A549 (cell line): ENCODE measurements around the gene GAPDHS. TPM values are rescaled to one million over a fixed set of nuclear protein-coding genes. Genes with fewer than 3 reads are reported as not detected.

Experiments used
- polyA plus RNA-seq, 4 experiments: library from polyadenylated mRNA; depleted of rRNA in 3 of 4; stranded (reverse); fragments of >200 nt; fragmentation: RNase III in 1 of 4; extraction: RNeasy Plus Mini Kit Qiagen cat#74134 plus additional on column Dnase treatment in 1 of 4; gene quantifications; 2 replicates in 3 of 4; 3 replicates in 1 of 4; pipeline ENCODE4 v1.2.3, GENCODE V29; 2011 to 2017

Gene GAPDHS
- polyA plus RNA-seq, 2 of the 4 experiments (the other 2 are of a cell fraction), result not detected

Other genes with a start within 250 kb of the GAPDHS start
- not detected in 2 replicates for gene MAG, start 241.3 kb upstream of the GAPDHS start, polyA plus RNA-seq (2011; rRNA removed)
- gene MAG, start 241.3 kb upstream of the GAPDHS start, polyA plus RNA-seq (2017; fragmentation: RNase III; extraction: RNeasy Plus Mini Kit Qiagen cat#74134 plus additional on column Dnase treatment), result not detected in 3 replicates
- gene CD22, start 204.3 kb upstream of the GAPDHS start, polyA plus RNA-seq (2011; rRNA removed), result 0.14 and 0.29 TPM in 2 replicates
- 0.05 TPM in 1 of 3 replicates, not detected in the others for gene CD22, start 204.3 kb upstream of the GAPDHS start, polyA plus RNA-seq (2017; fragmentation: RNase III; extraction: RNeasy Plus Mini Kit Qiagen cat#74134 plus additional on column Dnase treatment)
- gene FFAR1, start 185.6 kb upstream of the GAPDHS start, polyA plus RNA-seq (2011; rRNA removed), result not detected in 2 replicates
- not detected in 3 replicates for gene FFAR1, start 185.6 kb upstream of the GAPDHS start, polyA plus RNA-seq (2017; fragmentation: RNase III; extraction: RNeasy Plus Mini Kit Qiagen cat#74134 plus additional on column Dnase treatment)
- not detected in 2 replicates for gene FFAR3, start 175.0 kb upstream of the GAPDHS start, polyA plus RNA-seq (2011; rRNA removed)
- gene FFAR3, start 175.0 kb upstream of the GAPDHS start, polyA plus RNA-seq (2017; fragmentation: RNase III; extraction: RNeasy Plus Mini Kit Qiagen cat#74134 plus additional on column Dnase treatment), result not detected in 3 replicates
- gene GPR42, start 162.4 kb upstream of the GAPDHS start, polyA plus RNA-seq (2011; rRNA removed), result not detected in 2 replicates
- not detected in 3 replicates for gene GPR42, start 162.4 kb upstream of the GAPDHS start, polyA plus RNA-seq (2017; fragmentation: RNase III; extraction: RNeasy Plus Mini Kit Qiagen cat#74134 plus additional on column Dnase treatment)
- gene FFAR2, start 85.2 kb upstream of the GAPDHS start, polyA plus RNA-seq (2011; rRNA removed), result 0.24 and 0.30 TPM in 2 replicates
- gene FFAR2, start 85.2 kb upstream of the GAPDHS start, polyA plus RNA-seq (2017; fragmentation: RNase III; extraction: RNeasy Plus Mini Kit Qiagen cat#74134 plus additional on column Dnase treatment), result not detected in 3 replicates
- gene KRTDAP, start 43.0 kb upstream of the GAPDHS start, polyA plus RNA-seq (2011; rRNA removed), result not detected in 2 replicates
- gene KRTDAP, start 43.0 kb upstream of the GAPDHS start, polyA plus RNA-seq (2017; fragmentation: RNase III; extraction: RNeasy Plus Mini Kit Qiagen cat#74134 plus additional on column Dnase treatment), result not detected in 3 replicates
- 18.0 and 21.5 TPM in 2 replicates for gene DMKN, start 19.8 kb upstream of the GAPDHS start, polyA plus RNA-seq (2011; rRNA removed)
- gene DMKN, start 19.8 kb upstream of the GAPDHS start, polyA plus RNA-seq (2017; fragmentation: RNase III; extraction: RNeasy Plus Mini Kit Qiagen cat#74134 plus additional on column Dnase treatment), result 37.0 to 41.6 TPM (median 40.6 TPM) in 3 replicates
- gene SBSN, start 5.1 kb upstream of the GAPDHS start, polyA plus RNA-seq (2011; rRNA removed), result 0.28 TPM in 2 replicates
- gene SBSN, start 5.1 kb upstream of the GAPDHS start, polyA plus RNA-seq (2017; fragmentation: RNase III; extraction: RNeasy Plus Mini Kit Qiagen cat#74134 plus additional on column Dnase treatment), result 0.67 to 1.1 TPM (median 0.89 TPM) in 3 replicates
- gene TMEM147, start 12.2 kb downstream of the GAPDHS start, polyA plus RNA-seq (2011; rRNA removed), result 335 and 446 TPM in 2 replicates
- 257 to 282 TPM (median 257 TPM) in 3 replicates for gene TMEM147, start 12.2 kb downstream of the GAPDHS start, polyA plus RNA-seq (2017; fragmentation: RNase III; extraction: RNeasy Plus Mini Kit Qiagen cat#74134 plus additional on column Dnase treatment)
- not detected in 2 replicates for gene ATP4A, start 30.2 kb downstream of the GAPDHS start, polyA plus RNA-seq (2011; rRNA removed)
- 0.05 TPM in 1 of 3 replicates, not detected in the others for gene ATP4A, start 30.2 kb downstream of the GAPDHS start, polyA plus RNA-seq (2017; fragmentation: RNase III; extraction: RNeasy Plus Mini Kit Qiagen cat#74134 plus additional on column Dnase treatment)
- gene PMIS2, start 52.7 kb downstream of the GAPDHS start, polyA plus RNA-seq (2011; rRNA removed), result not detected in 2 replicates
- gene PMIS2, start 52.7 kb downstream of the GAPDHS start, polyA plus RNA-seq (2017; fragmentation: RNase III; extraction: RNeasy Plus Mini Kit Qiagen cat#74134 plus additional on column Dnase treatment), result not detected in 3 replicates
- 7.2 and 7.3 TPM in 2 replicates for gene HAUS5, start 79.3 kb downstream of the GAPDHS start, polyA plus RNA-seq (2011; rRNA removed)
- 16.0 to 17.6 TPM (median 16.1 TPM) in 3 replicates for gene HAUS5, start 79.3 kb downstream of the GAPDHS start, polyA plus RNA-seq (2017; fragmentation: RNase III; extraction: RNeasy Plus Mini Kit Qiagen cat#74134 plus additional on column Dnase treatment)
- 62.1 and 80.4 TPM in 2 replicates for gene RBM42, start 95.6 kb downstream of the GAPDHS start, polyA plus RNA-seq (2011; rRNA removed)
- 124 to 131 TPM (median 128 TPM) in 3 replicates for gene RBM42, start 95.6 kb downstream of the GAPDHS start, polyA plus RNA-seq (2017; fragmentation: RNase III; extraction: RNeasy Plus Mini Kit Qiagen cat#74134 plus additional on column Dnase treatment)
- gene ETV2, start 108.3 kb downstream of the GAPDHS start, polyA plus RNA-seq (2011; rRNA removed), result 0.15 and 0.36 TPM in 2 replicates
- gene ETV2, start 108.3 kb downstream of the GAPDHS start, polyA plus RNA-seq (2017; fragmentation: RNase III; extraction: RNeasy Plus Mini Kit Qiagen cat#74134 plus additional on column Dnase treatment), result 1.1 to 1.3 TPM (median 1.1 TPM) in 3 replicates
- 749 and 1,115 TPM in 2 replicates for gene COX6B1, start 114.9 kb downstream of the GAPDHS start, polyA plus RNA-seq (2011; rRNA removed)
- 1,179 to 1,276 TPM (median 1,260 TPM) in 3 replicates for gene COX6B1, start 114.9 kb downstream of the GAPDHS start, polyA plus RNA-seq (2017; fragmentation: RNase III; extraction: RNeasy Plus Mini Kit Qiagen cat#74134 plus additional on column Dnase treatment)
- 0.78 and 1.4 TPM in 2 replicates for gene UPK1A, start 133.1 kb downstream of the GAPDHS start, polyA plus RNA-seq (2011; rRNA removed)
- gene UPK1A, start 133.1 kb downstream of the GAPDHS start, polyA plus RNA-seq (2017; fragmentation: RNase III; extraction: RNeasy Plus Mini Kit Qiagen cat#74134 plus additional on column Dnase treatment), result 0.37 to 0.44 TPM (median 0.39 TPM) in 3 replicates
- not detected in 2 replicates for gene ZBTB32, start 171.1 kb downstream of the GAPDHS start, polyA plus RNA-seq (2011; rRNA removed)
- gene ZBTB32, start 171.1 kb downstream of the GAPDHS start, polyA plus RNA-seq (2017; fragmentation: RNase III; extraction: RNeasy Plus Mini Kit Qiagen cat#74134 plus additional on column Dnase treatment), result not detected in 3 replicates
- gene KMT2B, start 184.5 kb downstream of the GAPDHS start, polyA plus RNA-seq (2011; rRNA removed), result 17.8 and 25.1 TPM in 2 replicates
- 39.4 to 40.8 TPM (median 39.9 TPM) in 3 replicates for gene KMT2B, start 184.5 kb downstream of the GAPDHS start, polyA plus RNA-seq (2017; fragmentation: RNase III; extraction: RNeasy Plus Mini Kit Qiagen cat#74134 plus additional on column Dnase treatment)
- 5.7 and 6.4 TPM in 2 replicates for gene IGFLR1, start 209.0 kb downstream of the GAPDHS start, polyA plus RNA-seq (2011; rRNA removed)
- 13.4 to 15.9 TPM (median 14.4 TPM) in 3 replicates for gene IGFLR1, start 209.0 kb downstream of the GAPDHS start, polyA plus RNA-seq (2017; fragmentation: RNase III; extraction: RNeasy Plus Mini Kit Qiagen cat#74134 plus additional on column Dnase treatment)
- gene U2AF1L4, start 212.0 kb downstream of the GAPDHS start, polyA plus RNA-seq (2011; rRNA removed), result 29.6 and 41.1 TPM in 2 replicates
- 39.0 to 45.6 TPM (median 42.8 TPM) in 3 replicates for gene U2AF1L4, start 212.0 kb downstream of the GAPDHS start, polyA plus RNA-seq (2017; fragmentation: RNase III; extraction: RNeasy Plus Mini Kit Qiagen cat#74134 plus additional on column Dnase treatment)
- gene PSENEN, start 212.2 kb downstream of the GAPDHS start, polyA plus RNA-seq (2011; rRNA removed), result 111 and 133 TPM in 2 replicates
- 191 to 203 TPM (median 197 TPM) in 3 replicates for gene PSENEN, start 212.2 kb downstream of the GAPDHS start, polyA plus RNA-seq (2017; fragmentation: RNase III; extraction: RNeasy Plus Mini Kit Qiagen cat#74134 plus additional on column Dnase treatment)
- gene LIN37, start 215.1 kb downstream of the GAPDHS start, polyA plus RNA-seq (2011; rRNA removed), result 8.1 and 11.5 TPM in 2 replicates
- 20.4 to 23.1 TPM (median 22.0 TPM) in 3 replicates for gene LIN37, start 215.1 kb downstream of the GAPDHS start, polyA plus RNA-seq (2017; fragmentation: RNase III; extraction: RNeasy Plus Mini Kit Qiagen cat#74134 plus additional on column Dnase treatment)
- gene HSPB6, start 223.6 kb downstream of the GAPDHS start, polyA plus RNA-seq (2011; rRNA removed), result 0.12 and 0.16 TPM in 2 replicates
- gene HSPB6, start 223.6 kb downstream of the GAPDHS start, polyA plus RNA-seq (2017; fragmentation: RNase III; extraction: RNeasy Plus Mini Kit Qiagen cat#74134 plus additional on column Dnase treatment), result 0.11 to 0.28 TPM (median 0.26 TPM) in 3 replicates
- 19.5 and 30.8 TPM in 2 replicates for gene PROSER3, start 224.7 kb downstream of the GAPDHS start, polyA plus RNA-seq (2011; rRNA removed)
- 24.4 to 27.6 TPM (median 25.3 TPM) in 3 replicates for gene PROSER3, start 224.7 kb downstream of the GAPDHS start, polyA plus RNA-seq (2017; fragmentation: RNase III; extraction: RNeasy Plus Mini Kit Qiagen cat#74134 plus additional on column Dnase treatment)
- gene ARHGAP33, start 242.1 kb downstream of the GAPDHS start, polyA plus RNA-seq (2011; rRNA removed), result 0.84 and 2.1 TPM in 2 replicates
- 4.6 to 7.7 TPM (median 6.1 TPM) in 3 replicates for gene ARHGAP33, start 242.1 kb downstream of the GAPDHS start, polyA plus RNA-seq (2017; fragmentation: RNase III; extraction: RNeasy Plus Mini Kit Qiagen cat#74134 plus additional on column Dnase treatment)